Measurements from ENCODE around the gene PAPSS2. TPM values are rescaled to one million over a fixed set of nuclear protein-coding genes. Genes with fewer than 3 reads are reported as not detected.
"Not testable (repeated sequence)": the region's sequence is repeated elsewhere in the genome, so short reads cannot be mapped to it uniquely, and the experiment has no call there.

The PAPSS2 gene
- total and polyA plus RNA-seq, 2 experiments from 2014 or later: 38.3 to 58.0 TPM

GRCh38 chr10:87642988-87643387 is 16.7 kb upstream of the PAPSS2 start:
- no peaks in the 10 kb centered on the region for H3K79me2 ChIP-seq
- DNase-seq (ENCODE audit: low spot score): no peak
- H2AFZ ChIP-seq: no peak overlapping the region
- H3K27ac ChIP-seq: no peak overlapping the region
- H3K9me2 ChIP-seq (replicated peaks; ENCODE audit: insufficient read depth): no peaks in the 10 kb centered on the region
- no peak overlapping the region for H3K4me3 ChIP-seq
- H4K20me1 ChIP-seq (ENCODE audit: insufficient read depth, poor library complexity, severe bottlenecking): no peaks in the 10 kb centered on the region
- H3K4me2 ChIP-seq: no peak overlapping the region
- no peaks in the 10 kb centered on the region for H3K36me3 ChIP-seq (replicated peaks; ENCODE audit: insufficient read depth, low read depth)
- no peaks in the 10 kb centered on the region for H3K9me3 ChIP-seq (ENCODE audit: low read depth)
- H3K4me1 ChIP-seq (ENCODE audit: insufficient read depth): no peaks in the 10 kb centered on the region
- no peaks in the 10 kb centered on the region for H3K27me3 ChIP-seq
- TF ChIP-seq EZH2 (IDR thresholded peaks at IDR 0.05; ENCODE audit: borderline replicate concordance): no peak
- no peak for TF ChIP-seq EZH2phosphoT487 (IDR thresholded peaks at IDR 0.05; ENCODE audit: low read depth, severe bottlenecking, unreplicated experiment)
- no peak for TF ChIP-seq CTCF (IDR thresholded peaks at IDR 0.05; ENCODE audit: poor library complexity)

DNA sequence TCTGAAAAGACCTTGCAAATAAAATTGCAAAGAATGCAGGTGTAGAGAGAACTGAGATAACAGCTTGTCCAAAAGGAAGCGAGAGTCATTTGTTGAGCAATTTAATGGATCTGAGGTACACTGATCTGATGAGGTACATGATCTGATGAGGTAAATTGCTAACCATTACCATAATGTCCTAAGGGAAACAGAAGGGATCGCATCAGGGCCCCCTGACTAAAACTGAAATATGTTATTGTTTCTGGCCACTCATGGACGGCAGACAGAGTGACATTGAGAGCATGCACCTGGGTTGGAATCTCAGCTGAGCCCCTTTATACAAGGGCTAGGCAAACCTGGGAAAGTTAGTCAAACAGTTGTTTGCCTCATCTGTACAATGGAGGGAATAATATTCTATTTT is 15.8 kb upstream of the PAPSS2 start:
- Histone ChIP-seq H4K20me1 (ENCODE audit: insufficient read depth, poor library complexity, severe bottlenecking) (no peaks in the 10 kb centered on the region), H3K79me2 (no peaks in the 10 kb centered on the region), H3K4me3 (no peak overlapping the region), H2AFZ (no peak overlapping the region), H3K36me3 (replicated peaks; ENCODE audit: insufficient read depth, low read depth) (no peaks in the 10 kb centered on the region), H3K9me2 (replicated peaks; ENCODE audit: insufficient read depth) (no peaks in the 10 kb centered on the region), H3K4me1 (ENCODE audit: insufficient read depth) (no peaks in the 10 kb centered on the region), H3K27me3 (no peaks in the 10 kb centered on the region), H3K4me2 (no peak overlapping the region), H3K9me3 (ENCODE audit: low read depth) (no peaks in the 10 kb centered on the region), H3K27ac (no peak overlapping the region)
- TF ChIP-seq EZH2phosphoT487 (IDR thresholded peaks at IDR 0.05; ENCODE audit: low read depth, severe bottlenecking, unreplicated experiment): no peak
- no peak for TF ChIP-seq EZH2 (IDR thresholded peaks at IDR 0.05; ENCODE audit: borderline replicate concordance)
- no peak for TF ChIP-seq CTCF (IDR thresholded peaks at IDR 0.05; ENCODE audit: poor library complexity)
- DNase-seq (ENCODE audit: low spot score): no peak
- WGBS (ENCODE audit: low lambda C conversion rate, missing lambda C conversion rate): 80% methylated on average over 3 of the region's 3 CpGs

DNA sequence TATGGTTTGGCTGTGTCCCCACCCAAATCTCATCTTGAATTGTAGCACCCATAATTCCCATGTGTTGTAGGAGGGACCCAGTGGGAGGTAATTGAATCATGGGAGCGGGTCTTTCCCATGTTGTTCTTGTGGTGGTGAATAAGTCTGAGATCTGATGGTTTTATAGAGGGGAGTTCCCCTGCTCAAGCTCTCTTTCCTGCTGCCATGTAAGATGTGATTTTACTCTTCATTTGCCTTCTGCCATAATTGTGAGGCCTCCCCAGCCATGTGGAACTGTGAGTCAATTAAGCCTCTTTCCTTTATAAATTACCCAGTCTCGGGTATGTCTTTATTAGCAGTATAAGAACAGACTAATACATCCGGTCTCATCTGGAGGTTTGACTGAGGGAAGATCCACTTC is 15.2 kb upstream of the PAPSS2 start:
- H3K79me2 ChIP-seq; DNase-seq (ENCODE audit: low spot score); H2AFZ ChIP-seq; H3K4me3 ChIP-seq; H3K9me3 ChIP-seq (ENCODE audit: low read depth); H3K4me1 ChIP-seq (ENCODE audit: insufficient read depth); H3K36me3 ChIP-seq (replicated peaks; ENCODE audit: insufficient read depth, low read depth); H4K20me1 ChIP-seq (ENCODE audit: insufficient read depth, poor library complexity, severe bottlenecking); H3K4me2 ChIP-seq; H3K27ac ChIP-seq; H3K9me2 ChIP-seq (replicated peaks; ENCODE audit: insufficient read depth); H3K27me3 ChIP-seq: not testable (repeated sequence)
- WGBS (ENCODE audit: low lambda C conversion rate, missing lambda C conversion rate): 93% methylated on average over 3 of the region's 3 CpGs

DNA sequence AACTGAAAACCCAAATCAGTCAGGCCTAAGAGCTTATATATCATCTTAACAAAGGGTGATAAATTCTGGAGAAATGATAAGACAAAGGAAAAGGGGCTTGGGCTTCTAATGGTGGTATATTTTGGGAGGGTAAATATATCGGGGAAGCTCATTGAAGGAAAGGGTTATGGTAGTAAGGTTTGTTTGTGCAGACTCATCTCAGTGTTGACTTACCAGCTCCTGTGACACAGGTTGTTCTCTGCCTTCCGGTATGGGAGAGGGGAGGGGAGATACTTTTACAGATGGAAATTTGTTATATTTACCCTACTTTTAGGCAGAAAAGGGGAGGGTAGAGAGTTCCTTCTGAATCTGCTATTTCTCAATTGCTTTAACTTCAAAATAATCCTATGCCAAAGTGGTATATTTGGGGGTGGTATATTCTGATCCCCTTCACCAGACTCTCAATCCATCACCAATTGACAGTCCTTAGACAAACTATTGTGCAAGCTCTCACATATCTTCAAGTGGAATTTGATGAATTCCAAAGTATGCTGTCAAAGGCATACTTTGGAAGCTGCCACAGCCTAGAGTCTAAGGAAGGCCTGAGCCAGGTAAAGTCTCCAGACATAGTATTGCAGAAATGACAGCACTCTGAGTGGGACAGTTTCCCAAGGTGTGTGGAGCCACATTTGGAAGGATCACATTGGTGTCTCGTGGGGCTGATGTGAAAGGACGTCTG is 13.3 kb upstream of the PAPSS2 start:
- Histone ChIP-seq H3K27ac (peak overlapping the region; percentile 14), H2AFZ (no peak overlapping the region), H3K4me3 (no peak overlapping the region), H4K20me1 (ENCODE audit: insufficient read depth, poor library complexity, severe bottlenecking) (no peaks in the 10 kb centered on the region), H3K4me1 (ENCODE audit: insufficient read depth) (no peaks in the 10 kb centered on the region), H3K9me3 (ENCODE audit: low read depth) (no peaks in the 10 kb centered on the region), H3K27me3 (no peaks in the 10 kb centered on the region), H3K4me2 (no peak overlapping the region), H3K9me2 (replicated peaks; ENCODE audit: insufficient read depth) (no peaks in the 10 kb centered on the region), H3K79me2 (no peaks in the 10 kb centered on the region), H3K36me3 (replicated peaks; ENCODE audit: insufficient read depth, low read depth) (no peaks in the 10 kb centered on the region)
- no peak for DNase-seq (ENCODE audit: low spot score)
- TF ChIP-seq CTCF (IDR thresholded peaks at IDR 0.05; ENCODE audit: poor library complexity): no peak
- TF ChIP-seq EZH2phosphoT487 (IDR thresholded peaks at IDR 0.05; ENCODE audit: low read depth, severe bottlenecking, unreplicated experiment): no peak
- no peak for TF ChIP-seq EZH2 (IDR thresholded peaks at IDR 0.05; ENCODE audit: borderline replicate concordance)
- WGBS (ENCODE audit: low lambda C conversion rate, missing lambda C conversion rate): 67% methylated on average over 4 of the region's 4 CpGs
